ENCODE measurements around the gene HACL1.

Gene HACL1

GRCh38 chr3:15511156-15511555 lies 90.2 kb downstream of the HACL1 start:
- Histone ChIP-seq H3K27me3 (ENCODE audit: control insufficient read depth, insufficient read depth, low read length) (no peaks in the 10 kb centered on the region), H3K36me3 (ENCODE audit: control insufficient read depth, insufficient read depth, low read length) (no peaks in the 10 kb centered on the region), H3K27ac (ENCODE audit: low read depth, low read length) (no peak overlapping the region), H3K4me3 (ENCODE audit: low read depth, low read length) (no peak overlapping the region), H3K9me3 (ENCODE audit: control insufficient read depth, insufficient read depth, low read length) (no peaks in the 10 kb centered on the region), H3K4me1 (ENCODE audit: control insufficient read depth, insufficient read depth, low read length) (no peaks in the 10 kb centered on the region), H3K9ac (ENCODE audit: low read depth, low read length) (no peak overlapping the region)
